ENCODE measurements around the gene FAM111B.
"Not testable (repeated sequence)": the region's sequence is repeated elsewhere in the genome, so short reads cannot be mapped to it uniquely, and the experiment has no call there.

The FAM111B gene

GRCh38 chr11:59106363-59107336 lies at the start of gene FAM111B:
FAM111B (plus strand) TSS chr11:59107237; CDS start chr11:59109626, 2,389 bp downstream.
- peak; percentile 75 for DNase-seq (ENCODE audit: low spot score)

- DNase-seq (ENCODE audit: low spot score), result peak; percentile 83
Measured at GRCh38 chr11:59058120-59059033, 48.7 kb upstream of the FAM111B start.

- not testable (repeated sequence) for DNase-seq (ENCODE audit: low spot score)
Measured at GRCh38 chr11:59060096-59060495, 46.9 kb upstream of the FAM111B start.

- no peak for DNase-seq (ENCODE audit: low spot score)
Measured at GRCh38 chr11:59062602-59063529, 44.2 kb upstream of the FAM111B start.

GRCh38 chr11:59063996-59064727 lies 42.9 kb upstream of the FAM111B start:
- DNase-seq (ENCODE audit: low spot score), result not testable (repeated sequence)

- DNase-seq (ENCODE audit: low spot score), result no peak
Measured at GRCh38 chr11:59069087-59069486, 38.0 kb upstream of the FAM111B start.

GRCh38 chr11:59076876-59077571 lies 30.0 kb upstream of the FAM111B start:
- DNase-seq (ENCODE audit: low spot score), result no peak

GRCh38 chr11:59078435-59078834 lies 28.6 kb upstream of the FAM111B start:
- DNase-seq (ENCODE audit: low spot score), result no peak

GRCh38 chr11:59079086-59079485 lies 28.0 kb upstream of the FAM111B start:
- DNase-seq (ENCODE audit: low spot score), result no peak

GRCh38 chr11:59080421-59080820 lies 26.6 kb upstream of the FAM111B start:
- DNase-seq (ENCODE audit: low spot score), result not testable (repeated sequence)

GRCh38 chr11:59081430-59082020 lies 25.5 kb upstream of the FAM111B start:
- DNase-seq (ENCODE audit: low spot score), result not testable (repeated sequence)

- not testable (repeated sequence) for DNase-seq (ENCODE audit: low spot score)
Measured at GRCh38 chr11:59086007-59086406, 21.0 kb upstream of the FAM111B start, which contains the start of gene GLYATL1B. GLYATL1B (plus strand) TSS chr11:59086307; CDS start chr11:59086307, 0 bp downstream.

GRCh38 chr11:59088162-59088561 lies 18.9 kb upstream of the FAM111B start:
- no peak for DNase-seq (ENCODE audit: low spot score)

- DNase-seq (ENCODE audit: low spot score), result not testable (repeated sequence)
Measured at GRCh38 chr11:59093576-59093975, 13.5 kb upstream of the FAM111B start.

GRCh38 chr11:59095225-59095624 lies 11.8 kb upstream of the FAM111B start:
- not testable (repeated sequence) for DNase-seq (ENCODE audit: low spot score)

- not testable (repeated sequence) for DNase-seq (ENCODE audit: low spot score)
Measured at GRCh38 chr11:59095972-59096575, 11.0 kb upstream of the FAM111B start.

- peak; percentile 69 for DNase-seq (ENCODE audit: low spot score)
Measured at GRCh38 chr11:59097113-59097708, 9.8 kb upstream of the FAM111B start.

GRCh38 chr11:59097938-59098337 lies 9.1 kb upstream of the FAM111B start:
- DNase-seq (ENCODE audit: low spot score), result not testable (repeated sequence)

All from CD4-positive, alpha-beta T cell treated with Interleukin-15 for 4 hours (primary cell).